GM23338 (cell line): ENCODE data around the gene CPO. TPM values are rescaled to one million over a fixed set of nuclear protein-coding genes. Genes with fewer than 3 reads are reported as not detected.

Experiments used
- ATAC-seq: fragments of 200-7000 bp; cut with Tn5 transposase; 3 replicates; pipeline ENCODE4 v1.9.1; 2020
- DNase-seq: peaks from one replicate; pipeline ENCODE4 v3.0.0-alpha.2; 2015; ENCODE audit warnings: low spot score
- H2AFZ ChIP-seq: fragments of 200-600 bp; sonication (generic); 2 replicates; pipeline ENCODE4 v1.8.0; 2016; ENCODE audit warnings: antibody characterized with exemption, mild to moderate bottlenecking, moderate library complexity
- H3F3A ChIP-seq: fragments of 200-600 bp; sonication (generic); replicated peaks from 2 replicates; pipeline ENCODE4 v1.8.0; 2017; ENCODE audit warnings: antibody characterized with exemption, mixed run types, low read depth
- H3K27ac ChIP-seq: fragments of 200-600 bp; sonication (generic); 2 replicates; pipeline ENCODE4 v1.6.1; 2016; ENCODE audit warnings: low read depth
- H3K27me3 ChIP-seq: fragments of 200-600 bp; sonication (generic); 2 replicates; pipeline ENCODE4 v1.8.0; 2016; ENCODE audit warnings: mild to moderate bottlenecking, mixed run types, moderate library complexity; ENCODE audit not compliant: insufficient read depth
- H3K36me3 ChIP-seq: fragments of 200-600 bp; sonication (generic); 2 replicates; pipeline ENCODE4 v1.8.0; 2016; ENCODE audit warnings: mild to moderate bottlenecking; ENCODE audit not compliant: insufficient read depth
- H3K4me1 ChIP-seq: fragments of 200-600 bp; sonication (generic); 2 replicates; pipeline ENCODE4 v1.8.0; 2016; ENCODE audit warnings: mild to moderate bottlenecking, moderate library complexity; ENCODE audit not compliant: insufficient read depth
- H3K4me2 ChIP-seq: fragments of 200-600 bp; sonication (generic); 2 replicates; pipeline ENCODE4 v1.7.1; 2017; ENCODE audit warnings: mixed run types
- H3K4me3 ChIP-seq: fragments of 200-600 bp; sonication (generic); 2 replicates; pipeline ENCODE4 v1.6.1; 2016; ENCODE audit warnings: mixed run types
- H3K79me2 ChIP-seq: fragments of 200-600 bp; sonication (generic); replicated peaks from 2 replicates; pipeline ENCODE4 v1.8.0; 2017; ENCODE audit warnings: mild to moderate bottlenecking; ENCODE audit not compliant: insufficient read depth
- H3K9me2 ChIP-seq: fragments of 200-600 bp; sonication (generic); 2 replicates; pipeline ENCODE4 v1.8.0; 2017; ENCODE audit not compliant: insufficient read depth
- H4K20me1 ChIP-seq: fragments of 200-600 bp; sonication (generic); replicated peaks from 2 replicates; pipeline ENCODE4 v1.8.0; 2017; ENCODE audit warnings: mild to moderate bottlenecking; ENCODE audit not compliant: insufficient read depth
- H3K27ac Mint-ChIP-seq: 2 replicates; pipeline ENCODE4 v1.8.0; 2020; ENCODE audit warnings: inconsistent platforms, mild to moderate bottlenecking, moderate library complexity, mixed read lengths
- H3K27me3 Mint-ChIP-seq: 3 replicates; pipeline ENCODE4 v1.8.0; 2022; ENCODE audit warnings: low read depth, mild to moderate bottlenecking, moderate library complexity, mixed read lengths, inconsistent platforms; ENCODE audit not compliant: insufficient read depth, poor library complexity
- H3K36me3 Mint-ChIP-seq: 3 replicates; pipeline ENCODE4 v1.8.0; 2021; ENCODE audit warnings: low read depth, mild to moderate bottlenecking, inconsistent platforms, moderate library complexity, mixed read lengths
- H3K4me1 Mint-ChIP-seq: 3 replicates; pipeline ENCODE4 v1.8.0; 2020; ENCODE audit warnings: mild to moderate bottlenecking, inconsistent platforms, mixed read lengths
- H3K4me3 Mint-ChIP-seq: 3 replicates; pipeline ENCODE4 v1.8.0; 2021; ENCODE audit warnings: moderate library complexity, mild to moderate bottlenecking, inconsistent platforms, mixed read lengths
- H3K9me3 Mint-ChIP-seq: 3 replicates; pipeline ENCODE4 v1.8.0; 2020; ENCODE audit warnings: moderate library complexity, mild to moderate bottlenecking, inconsistent platforms, mixed read lengths
- CREB1 ChIP-seq: fragments of 250-450 bp; sonication (Bioruptor Pico); IDR thresholded peaks from 2 replicates; pipeline ENCODE4 v1.5.0; 2020; ENCODE audit warnings: low read depth, mild to moderate bottlenecking, moderate library complexity
- CTCF ChIP-seq, 2 experiments: fragments of 200-600 bp in 1 of 2; sonication (generic) in 1 of 2; conservative IDR thresholded peaks; 2 replicates each; pipeline versions ENCODE4 v1.5.1 to v1.6.1; 2016 to 2017; ENCODE audit warnings: antibody characterized with exemption in 2 of 2, low read depth in 2 of 2, mild to moderate bottlenecking in 2 of 2, moderate library complexity in 1 of 2
- ETS1 ChIP-seq: IDR thresholded peaks from 2 replicates; pipeline ENCODE4 v1.6.1; 2016; ENCODE audit warnings: antibody characterized with exemption
- EZH2 ChIP-seq: fragments of 200-600 bp; sonication (generic); IDR thresholded peaks from one replicate; pipeline ENCODE4 v1.8.0; 2017; ENCODE audit warnings: antibody characterized with exemption, mild to moderate bottlenecking, low read depth; ENCODE audit not compliant: unreplicated experiment
- EZH2phosphoT487 ChIP-seq: fragments of 200-600 bp; sonication (generic); IDR thresholded peaks from one replicate; pipeline ENCODE4 v1.8.1; 2018; ENCODE audit warnings: antibody characterized with exemption; ENCODE audit not compliant: unreplicated experiment
- NANOG ChIP-seq: IDR thresholded peaks from 2 replicates; pipeline ENCODE4 v1.6.1; 2016; ENCODE audit warnings: antibody characterized with exemption, borderline replicate concordance
- STAT1 ChIP-seq: IDR thresholded peaks from one replicate; pipeline ENCODE4 v1.6.1; 2016; ENCODE audit warnings: antibody characterized with exemption; ENCODE audit not compliant: unreplicated experiment
- ZNF114 ChIP-seq: fragments of 250-450 bp; sonication (Bioruptor Pico); IDR thresholded peaks from 2 replicates; pipeline ENCODE4 v1.5.0; 2020; ENCODE audit warnings: mild to moderate bottlenecking, moderate library complexity
- ZNF331 ChIP-seq: fragments of 250-450 bp; sonication (Bioruptor Pico); IDR thresholded peaks from 2 replicates; pipeline ENCODE4 v1.5.0; 2020; ENCODE audit warnings: low read depth, mild to moderate bottlenecking, moderate library complexity
- ZNF462 ChIP-seq: fragments of 250-450 bp; sonication (Bioruptor Pico); IDR thresholded peaks from 2 replicates; pipeline ENCODE4 v1.5.0; 2020; ENCODE audit warnings: mild to moderate bottlenecking, moderate library complexity
- polyA plus RNA-seq: library from polyadenylated mRNA; unstranded; fragments of >200 nt; fragmentation: Nextera tagmentation; extraction: Ambion mirVana; gene quantifications from 2 replicates; pipeline ENCODE4 v1.2.1, GENCODE V29; 2016
- total RNA-seq: library from RNA; depleted of rRNA; stranded (reverse); fragments of >200 nt; shearing (Covaris generic); gene quantifications from 2 replicates; pipeline ENCODE4 v1.2.3, GENCODE V29; 2014

Gene CPO
- total and polyA plus RNA-seq, 2 experiments from 2014 or later, result 0.91 to 0.94 TPM

- DNase-seq (no peak), ATAC-seq (no peak)
- Histone ChIP-seq H3K4me1 (no peaks in the 10 kb centered on the region), H3K27me3 (no peaks in the 10 kb centered on the region), H3K27ac (no peak overlapping the region), H3K4me2 (no peak overlapping the region), H3K79me2 (no peaks in the 10 kb centered on the region), H3F3A (no peaks in the 10 kb centered on the region), H2AFZ (no peak overlapping the region), H3K36me3 (no peaks in the 10 kb centered on the region), H3K4me3 (no peak overlapping the region), H4K20me1 (no peaks in the 10 kb centered on the region), H3K9me2 (peaks cover 7% of the 10 kb centered on the region; the same call in 1 of the 2 replicates)
- Mint-ChIP-seq H3K27ac (no peak overlapping the region), H3K27me3 (no peaks in the 10 kb centered on the region), H3K4me3 (no peak overlapping the region), H3K36me3 (no peaks in the 10 kb centered on the region; the same call in 2 of the 3 replicates), H3K4me1 (no peaks in the 10 kb centered on the region), H3K9me3 (no peaks in the 10 kb centered on the region; the same call in 2 of the 3 replicates)
- no peak for TF ChIP-seq CTCF (conservative IDR thresholded peaks at IDR 0.05; ENCODE audit: low read depth in 2 of 2)
- no peak for TF ChIP-seq ETS1
- TF ChIP-seq ZNF331 (CRISPR knock-in tag), result no peak
- TF ChIP-seq ZNF114 (CRISPR knock-in tag), result no peak
- no peak for TF ChIP-seq NANOG
- TF ChIP-seq CREB1 (CRISPR knock-in tag), result no peak
- TF ChIP-seq EZH2, result no peak
- TF ChIP-seq ZNF462 (CRISPR knock-in tag), result no peak
- no peak for TF ChIP-seq EZH2phosphoT487
- TF ChIP-seq STAT1, result no peak
These were observed 2.5 kb upstream of the CPO start for GRCh38 chr2:206936843-206937230.
